IMR-90 (cell line): ENCODE data around the gene SMARCA2. TPM values are rescaled to one million over a fixed set of nuclear protein-coding genes. Genes with fewer than 3 reads are reported as not detected.

Source experiments
- ATAC-seq: fragments of 200-7000 bp; cut with Tn5 transposase; 2 replicates; pipeline ENCODE4 v1.9.1; 2020; ENCODE audit warnings: low read depth, mild to moderate bottlenecking, moderate library complexity
- BruUV-seq: library from RNA; stranded (reverse); fragments of 400-500 nt; replicated peaks from 2 replicates; lab custom pipeline; 2021; lab: Mats Ljungman, UMichigan
- CTCF ChIA-PET: fragments of 300-600 bp; formaldehyde crosslinking; extraction: SDS; loops from one replicate; lab custom pipeline; 2021; ENCODE audit warnings: antibody characterized with exemption; lab: Yijun Ruan, JAX
- POLR2A ChIA-PET: fragments of 300-600 bp; sonication (Branson Sonifier 250); formaldehyde crosslinking; loops from one replicate; lab custom pipeline; 2022; ENCODE audit warnings: antibody characterized with exemption; ENCODE audit not compliant: unreplicated experiment; lab: Charles Lee
- DNase-seq: peaks from one replicate; pipeline ENCODE4 v3.0.0; 2013
- H2AFZ ChIP-seq: replicated peaks from 2 replicates; pipeline ENCODE3; 2013; ENCODE audit warnings: low read length, mild to moderate bottlenecking; ENCODE audit not compliant: poor library complexity
- H2AK5ac ChIP-seq: 2 replicates; pipeline ENCODE4 v1.6.1; 2013; ENCODE audit warnings: low read depth, low read length, inconsistent platforms
- H2AK9ac ChIP-seq: replicated peaks from 2 replicates; pipeline ENCODE3; 2013; ENCODE audit warnings: mild to moderate bottlenecking, low read depth, low read length, moderate library complexity; ENCODE audit not compliant: poor library complexity
- H2BK120ac ChIP-seq: 2 replicates; pipeline ENCODE4 v1.6.1; 2013; ENCODE audit warnings: low read depth, low read length, inconsistent platforms
- H2BK15ac ChIP-seq: 3 replicates; pipeline ENCODE4 v1.6.1; 2013; ENCODE audit warnings: low read depth, low read length, inconsistent platforms
- H2BK20ac ChIP-seq: 2 replicates; pipeline ENCODE4 v1.6.1; 2013; ENCODE audit warnings: low read depth, mild to moderate bottlenecking, inconsistent platforms, low read length, moderate library complexity
- H2BK5ac ChIP-seq: 2 replicates; pipeline ENCODE4 v1.6.1; 2013; ENCODE audit warnings: mild to moderate bottlenecking, low read depth, low read length, inconsistent platforms; ENCODE audit not compliant: poor library complexity, severe bottlenecking
- H3K14ac ChIP-seq: replicated peaks from 2 replicates; pipeline ENCODE4 v1.6.1; 2013; ENCODE audit warnings: low read depth, low read length, inconsistent platforms
- H3K18ac ChIP-seq: 2 replicates; pipeline ENCODE4 v1.6.1; 2013; ENCODE audit warnings: low read depth, low read length, control low read depth
- H3K23ac ChIP-seq: 2 replicates; pipeline ENCODE4 v1.6.1; 2013; ENCODE audit warnings: low read depth, low read length, inconsistent platforms
- H3K27ac ChIP-seq: 2 replicates; pipeline ENCODE4 v1.5.1; 2013; ENCODE audit warnings: mild to moderate bottlenecking, control low read depth, low read length; ENCODE audit not compliant: insufficient read depth
- H3K27me3 ChIP-seq: 2 replicates; pipeline ENCODE4 v1.6.1; 2013; ENCODE audit warnings: low read length; ENCODE audit not compliant: control insufficient read depth, insufficient read depth
- H3K36me3 ChIP-seq: 2 replicates; pipeline ENCODE4 v1.6.1; 2013; ENCODE audit warnings: low read length, mixed read lengths; ENCODE audit not compliant: control insufficient read depth, insufficient read depth
- H3K4ac ChIP-seq: 2 replicates; pipeline ENCODE4 v1.6.1; 2013; ENCODE audit warnings: low read depth, low read length, inconsistent platforms
- H3K4me1 ChIP-seq: 2 replicates; pipeline ENCODE4 v1.6.1; 2013; ENCODE audit warnings: low read length, mixed read lengths; ENCODE audit not compliant: control insufficient read depth, insufficient read depth
- H3K4me2 ChIP-seq: 2 replicates; pipeline ENCODE4 v1.6.1; 2013; ENCODE audit warnings: low read depth, mild to moderate bottlenecking, control low read depth, low read length, moderate library complexity
- H3K4me3 ChIP-seq: 2 replicates; pipeline ENCODE4 v1.5.1; 2013; ENCODE audit warnings: low read depth, mild to moderate bottlenecking, control low read depth, low read length, moderate library complexity; ENCODE audit not compliant: insufficient read depth
- H3K56ac ChIP-seq: 2 replicates; pipeline ENCODE4 v1.6.1; 2013; ENCODE audit warnings: low read length, inconsistent platforms; ENCODE audit not compliant: insufficient read depth; ENCODE audit errors: extremely low read depth
- H3K79me1 ChIP-seq, 2 experiments: 2 replicates each; pipeline ENCODE4 v1.6.1; 2013; ENCODE audit warnings: low read length in 2 of 2, inconsistent platforms in 1 of 2, low read depth in 1 of 2
- H3K9ac ChIP-seq: 2 replicates; pipeline ENCODE4 v1.6.1; 2013; ENCODE audit warnings: low read depth, low read length, control low read depth
- H3K9me1 ChIP-seq: 2 replicates; pipeline ENCODE4 v1.6.1; 2013; ENCODE audit warnings: low read length, inconsistent platforms; ENCODE audit not compliant: insufficient read depth
- H3K9me3 ChIP-seq: 2 replicates; pipeline ENCODE4 v1.6.1; 2013; ENCODE audit warnings: low read length; ENCODE audit not compliant: control insufficient read depth, insufficient read depth
- H4K20me1 ChIP-seq: 2 replicates; pipeline ENCODE4 v1.6.1; 2013; ENCODE audit warnings: low read length, inconsistent platforms; ENCODE audit not compliant: insufficient read depth
- H4K5ac ChIP-seq: 2 replicates; pipeline ENCODE4 v1.6.1; 2013; ENCODE audit warnings: mild to moderate bottlenecking, low read depth, low read length, control low read depth
- H4K8ac ChIP-seq, 2 experiments: 2 replicates each; pipeline ENCODE4 v1.6.1; 2013; ENCODE audit warnings: low read depth in 2 of 2, low read length in 2 of 2, control low read depth in 1 of 2, inconsistent platforms in 1 of 2
- H4K91ac ChIP-seq: 2 replicates; pipeline ENCODE4 v1.6.1; 2013; ENCODE audit warnings: low read depth, low read length, inconsistent platforms; ENCODE audit not compliant: insufficient read depth
- CHD1 ChIP-seq: IDR thresholded peaks from 2 replicates; pipeline ENCODE4 v1.6.1; 2012; ENCODE audit warnings: low read depth, low read length, improper control_type of control experiment
- MAFK ChIP-seq: IDR thresholded peaks from 2 replicates; pipeline ENCODE4 v1.6.1; 2012; ENCODE audit warnings: low read depth, low read length, improper control_type of control experiment
- RCOR1 ChIP-seq: IDR thresholded peaks from 2 replicates; pipeline ENCODE4 v1.6.1; 2012; ENCODE audit warnings: mild to moderate bottlenecking, low read length, improper control_type of control experiment; ENCODE audit not compliant: insufficient replicate concordance
- SMC3 ChIP-seq: fragments of 150-350 bp; IDR thresholded peaks from 2 replicates; pipeline ENCODE4 v1.6.1; 2016; ENCODE audit warnings: low read depth, mild to moderate bottlenecking, antibody characterized with exemption, low read length, moderate library complexity
- WGBS, 2 experiments: methylation state at CpG; one replicate each; pipeline versions ENCODE4 v1.1.5 to v1.1.7; 2013; ENCODE audit warnings: missing lambda C conversion rate in 2 of 2; ENCODE audit not compliant: insufficient read length in 1 of 2; ENCODE audit errors: extremely low coverage in 2 of 2; 5-methylcytosine and 5-hydroxymethylcytosine counted together
- dilution Hi-C: fragments of 300-500 bp; cut with HindIII; formaldehyde crosslinking; loops from one replicate; pipeline ENCODE4 v1.14.3; 2018; ENCODE audit warnings: low sequenced_read_pairs; ENCODE audit not compliant: unreplicated experiment
- in situ Hi-C: fragments of 300-500 bp; cut with MboI; formaldehyde crosslinking; loops from 3 replicates; pipeline ENCODE4 v1.14.3; 2019; ENCODE audit warnings: low sequenced_read_pairs, inconsistent platforms, mixed read lengths
- intact Hi-C: fragments of 100-400 bp; cut with micrococcal nuclease; formaldehyde crosslinking; loops from 2 replicates; pipeline ENCODE4 v1.10.0; 2022
- polyA plus RNA-seq, 3 experiments: library from polyadenylated mRNA; depleted of rRNA; stranded (reverse); fragments of >200 nt; gene quantifications; 2 replicates each; pipeline ENCODE4 v1.2.3, GENCODE V29; 2012; ENCODE audit warnings: low replicate concordance in 1 of 3
- total RNA-seq: library from RNA; depleted of rRNA; stranded (reverse); fragments of >200 nt; gene quantifications from 2 replicates; pipeline ENCODE4 v1.2.3, GENCODE V29; 2012

Gene SMARCA2
- total and polyA plus RNA-seq, 2 of the 4 experiments (the other 2 are of a cell fraction) = 25.3 to 26.7 TPM

GRCh38 chr9:2196757-2197156 lies 181.6 kb downstream of the SMARCA2 start:
- no peaks in the 10 kb centered on the region for H3K27me3 ChIP-seq
- CTCF ChIA-PET = no interaction called here
- in situ Hi-C loops = no loop called here
- H4K8ac ChIP-seq = no peak overlapping the region
- DNase-seq (no peak), ATAC-seq (no peak)
- POLR2A ChIA-PET = no interaction called here
- WGBS, 2 experiments = no CpG with 5 or more reads among the region's 2 CpGs
- no peak overlapping the region for H3K23ac ChIP-seq
- intact Hi-C loops = no loop called here
- H3K9ac ChIP-seq = no peak overlapping the region
- H2AFZ ChIP-seq = no peak overlapping the region
- H3K56ac ChIP-seq = no peak overlapping the region
- no peak overlapping the region for H4K91ac ChIP-seq
- H3K9me1 ChIP-seq = no peaks in the 10 kb centered on the region
- no peak overlapping the region for H2AK9ac ChIP-seq
- H4K20me1 ChIP-seq = no peaks in the 10 kb centered on the region
- H2AK5ac ChIP-seq = no peak overlapping the region
- no TSS peak for BruUV-seq
- H3K9me3 ChIP-seq = no peaks in the 10 kb centered on the region
- H3K18ac ChIP-seq = no peak overlapping the region
- H3K27ac ChIP-seq = no peak overlapping the region
- TF ChIP-seq MAFK (no peak), RCOR1 (no peak), CHD1 (no peak), SMC3 (no peak)
- dilution Hi-C loops = no loop called here
- H2BK120ac ChIP-seq = no peak overlapping the region
- no peaks in the 10 kb centered on the region for H3K36me3 ChIP-seq
- H4K5ac ChIP-seq = no peak overlapping the region
- H3K14ac ChIP-seq = no peak overlapping the region
- no peaks in the 10 kb centered on the region for H3K4me1 ChIP-seq
- H2BK20ac ChIP-seq = no peak overlapping the region
- no peak overlapping the region for H2BK15ac ChIP-seq
- no peaks in the 10 kb centered on the region for H3K79me1 ChIP-seq
- no peak overlapping the region for H3K4me3 ChIP-seq
- no peak overlapping the region for H3K4me2 ChIP-seq
- H2BK5ac ChIP-seq = no peak overlapping the region
- no peak overlapping the region for H3K4ac ChIP-seq
